ENCODE measurements around the gene CLTA. TPM values are rescaled to one million over a fixed set of nuclear protein-coding genes. Genes with fewer than 3 reads are reported as not detected.

Gene CLTA
- total and polyA plus RNA-seq, 2 donors (not counting 1 experiment from before 2014, with no cell fraction given), result 32.3 to 71.0 TPM

- Histone ChIP-seq H3K4me1 (ENCODE audit: control insufficient read depth in 2 of 2, insufficient read depth in 2 of 2, low read length in 2 of 2) (no peaks in the 10 kb centered on the region), H2AFZ (ENCODE audit: insufficient read depth, low read depth, low read length, poor library complexity, severe bottlenecking) (no peak overlapping the region), H3K36me3 (replicated peaks in 1 of 2; ENCODE audit: control extremely low read depth in 1 of 2, control insufficient read depth in 1 of 2, extremely low read depth in 1 of 2, insufficient read depth in 2 of 2, low read length in 1 of 2) (peaks cover 8 to 78% of the 10 kb centered on the region in 2 experiments), H3K27ac (ENCODE audit: low read length in 2 of 2) (no peak overlapping the region), H3K4me2 (replicated peaks; ENCODE audit: low read depth, low read length, poor library complexity, severe bottlenecking) (no peak overlapping the region), H3K9ac (ENCODE audit: low read length) (no peak overlapping the region), H3K9me3 (ENCODE audit: control extremely low read depth in 1 of 3, control insufficient read depth in 2 of 3, insufficient read depth in 1 of 3, low read length in 2 of 3) (peaks cover 0 to 15% (median 10%) of the 10 kb centered on the region in 3 donors), H4K20me1 (ENCODE audit: control insufficient read depth, insufficient read depth, low read length, poor library complexity, severe bottlenecking) (no peaks in the 10 kb centered on the region), H3K4me3 (ENCODE audit: control extremely low read depth in 1 of 5, extremely low read depth in 1 of 5, insufficient read depth in 1 of 5, low read depth in 2 of 5, low read length in 4 of 5) (no peak overlapping the region), H3K79me2 (ENCODE audit: control insufficient read depth, insufficient read depth, low read length) (peaks cover 8% of the 10 kb centered on the region), H3K27me3 (replicated peaks in 1 of 4; ENCODE audit: control extremely low read depth in 1 of 4, control insufficient read depth in 3 of 4, insufficient read depth in 4 of 4, low read length in 3 of 4) (no peaks in the 10 kb centered on the region)
- WGBS (ENCODE audit: insufficient coverage), result 73% methylated on average over 6 of the region's 7 CpGs
- ATAC-seq (ENCODE audit: low read depth) (no peak), DNase-seq (no peak)
- peaks cover 9% of the 10 kb centered on the region for H3K4me1 Mint-ChIP-seq
- no peak overlapping the region for H3K4me3 Mint-ChIP-seq
- intact Hi-C loops (cut with micrococcal nuclease), result no loop called here
- CTCF ChIA-PET, result interaction anchor here (0.7 kb wide), 1 partner anchor 130 kb away, joined by 3 read pairs; no protein-coding TSS in a partner anchor
- TF ChIP-seq CTCF (IDR thresholded peaks at IDR 0.05), result no peak
- POLR2A ChIA-PET, result no interaction called here
- no peaks in the 10 kb centered on the region for H3K27me3 Mint-ChIP-seq
- peaks cover 5% of the 10 kb centered on the region for H3K9me3 Mint-ChIP-seq (ENCODE audit: insufficient read depth)
- H3K27ac Mint-ChIP-seq, result no peak overlapping the region
Measured at GRCh38 chr9:36218411-36218901, 27.7 kb downstream of the CLTA start.

GRCh38 chr9:36221667-36222066, 30.9 kb downstream of the CLTA start:
- no peak overlapping the region for H3K27ac ChIP-seq (ENCODE audit: low read length in 2 of 2)
- H3K4me2 ChIP-seq (replicated peaks; ENCODE audit: low read depth, low read length, poor library complexity, severe bottlenecking), result no peak overlapping the region
- H2AFZ ChIP-seq (ENCODE audit: insufficient read depth, low read depth, low read length, poor library complexity, severe bottlenecking), result no peak overlapping the region
- no peak for TF ChIP-seq CTCF (IDR thresholded peaks at IDR 0.05)
- TF ChIP-seq EZH2 (IDR thresholded peaks at IDR 0.05; ENCODE audit: borderline replicate concordance, insufficient read depth, low read depth, low read length, poor library complexity, severe bottlenecking), result no peak
- no peaks in the 10 kb centered on the region for H4K20me1 ChIP-seq (ENCODE audit: control insufficient read depth, insufficient read depth, low read length, poor library complexity, severe bottlenecking)
- ATAC-seq (ENCODE audit: low read depth) (no peak), DNase-seq (no peak)
- no peak overlapping the region for H3K4me3 Mint-ChIP-seq
- 100% methylated on average over 3 of the region's 3 CpGs for WGBS (ENCODE audit: insufficient coverage)
- no peak overlapping the region for H3K27ac Mint-ChIP-seq
- H3K79me2 ChIP-seq (ENCODE audit: control insufficient read depth, insufficient read depth, low read length), result peaks cover 8% of the 10 kb centered on the region
- no peaks in the 10 kb centered on the region for H3K27me3 Mint-ChIP-seq
- intact Hi-C loops (cut with micrococcal nuclease), result no loop called here
- no peaks in the 10 kb centered on the region for H3K27me3 ChIP-seq (replicated peaks in 1 of 4; ENCODE audit: control extremely low read depth in 1 of 4, control insufficient read depth in 3 of 4, insufficient read depth in 4 of 4, low read length in 3 of 4)
- peaks cover 6% of the 10 kb centered on the region for H3K4me1 Mint-ChIP-seq
- no peak overlapping the region for H3K9ac ChIP-seq (ENCODE audit: low read length)
- CTCF ChIA-PET, result no interaction called here
- no peaks in the 10 kb centered on the region for H3K4me1 ChIP-seq (ENCODE audit: control insufficient read depth in 2 of 2, insufficient read depth in 2 of 2, low read length in 2 of 2)
- peaks cover 0 to 16% (median 10%) of the 10 kb centered on the region in 3 donors for H3K9me3 ChIP-seq (ENCODE audit: control extremely low read depth in 1 of 3, control insufficient read depth in 2 of 3, insufficient read depth in 1 of 3, low read length in 2 of 3)
- peaks cover 5% of the 10 kb centered on the region for H3K9me3 Mint-ChIP-seq (ENCODE audit: insufficient read depth)
- peaks cover 8 to 80% of the 10 kb centered on the region in 2 experiments for H3K36me3 ChIP-seq (replicated peaks in 1 of 2; ENCODE audit: control extremely low read depth in 1 of 2, control insufficient read depth in 1 of 2, extremely low read depth in 1 of 2, insufficient read depth in 2 of 2, low read length in 1 of 2)
- no peak overlapping the region for H3K4me3 ChIP-seq (ENCODE audit: control extremely low read depth in 1 of 5, extremely low read depth in 1 of 5, insufficient read depth in 1 of 5, low read depth in 2 of 5, low read length in 4 of 5)
- POLR2A ChIA-PET, result interaction anchor here (0.6 kb wide), 1 partner anchor 8 kb away, joined by 6 read pairs; no protein-coding TSS in a partner anchor

Data from B cell (primary cell).